H1 (cell line): Measurements from ENCODE around the gene IL17RD. TPM values are rescaled to one million over a fixed set of nuclear protein-coding genes. Genes with fewer than 3 reads are reported as not detected.

Experiments used
- CTCF ChIA-PET: fragments of 300-600 bp; sonication (Branson Sonifier 250); formaldehyde crosslinking; loops from one replicate; lab custom pipeline; 2021; ENCODE audit not compliant: partially characterized antibody; lab: Charles Lee
- POLR2A ChIA-PET: fragments of 300-600 bp; sonication (Branson Sonifier 250); formaldehyde crosslinking; loops from one replicate; lab custom pipeline; 2021; ENCODE audit warnings: inconsistent platforms; ENCODE audit not compliant: partially characterized antibody; lab: Charles Lee
- DNase-seq, 2 experiments: peaks; one replicate each; pipeline versions ENCODE4 v3.0.0 to v3.0.0-alpha.2; 2010 to 2022; ENCODE audit warnings: low spot score in 2 of 2, low read depth in 1 of 2, mixed read lengths in 1 of 2
- FAIRE-seq: peaks from 2 replicates; lab custom pipeline; 2011; peaks lifted over from hg19 to GRCh38; lab: Jason Lieb, UNC
- H2AFZ ChIP-seq: 2 replicates; pipeline ENCODE4 v1.8.1; 2012; ENCODE audit warnings: low read length, inconsistent platforms
- H2AK5ac ChIP-seq: 2 replicates; pipeline ENCODE4 v1.6.1; 2013; ENCODE audit warnings: low read depth, low read length
- H2BK120ac ChIP-seq: replicated peaks from 2 replicates; pipeline ENCODE3; 2013; ENCODE audit warnings: low read depth, low read length, inconsistent platforms
- H2BK12ac ChIP-seq: 2 replicates; pipeline ENCODE4 v1.6.1; 2013; ENCODE audit warnings: low read depth, low read length
- H2BK15ac ChIP-seq: 2 replicates; pipeline ENCODE4 v1.6.1; 2013; ENCODE audit warnings: low read length
- H2BK20ac ChIP-seq: 2 replicates; pipeline ENCODE4 v1.6.1; 2013; ENCODE audit warnings: low read length
- H2BK5ac ChIP-seq: 2 replicates; pipeline ENCODE4 v1.6.1; 2013; ENCODE audit warnings: low read depth, low read length
- H3K14ac ChIP-seq: 2 replicates; pipeline ENCODE4 v1.6.1; 2013; ENCODE audit warnings: inconsistent platforms; ENCODE audit not compliant: insufficient read length
- H3K18ac ChIP-seq: 2 replicates; pipeline ENCODE4 v1.6.1; 2013; ENCODE audit warnings: low read length; ENCODE audit errors: extremely low read depth
- H3K23ac ChIP-seq: 2 replicates; pipeline ENCODE4 v1.6.1; 2013; ENCODE audit warnings: inconsistent platforms; ENCODE audit not compliant: insufficient read length
- H3K23me2 ChIP-seq: 2 replicates; pipeline ENCODE4 v1.6.1; 2013; ENCODE audit warnings: low read depth, low read length
- H3K27ac ChIP-seq: 2 replicates; pipeline ENCODE4 v1.6.1; 2011; ENCODE audit warnings: low read depth, low read length, inconsistent platforms
- H3K27me3 ChIP-seq, 4 experiments: replicated peaks in 1 of 4; 1 replicate in 1 of 4; 2 replicates in 3 of 4; pipeline versions ENCODE4 v1.6.1 to v1.8.1; 2011 to 2013; ENCODE audit warnings: low read length in 3 of 4, mild to moderate bottlenecking in 3 of 4, inconsistent platforms in 2 of 4, mixed read lengths in 2 of 4, moderate library complexity in 1 of 4; ENCODE audit not compliant: control insufficient read depth in 3 of 4, insufficient read depth in 3 of 4; ENCODE audit errors: extremely low read depth in 1 of 4
- H3K36me3 ChIP-seq, 4 experiments: 2 replicates each; pipeline versions ENCODE4 v1.6.1 to v1.8.1; 2011 to 2013; ENCODE audit warnings: mild to moderate bottlenecking in 4 of 4, low read length in 3 of 4, moderate library complexity in 2 of 4, control low read depth in 1 of 4, inconsistent platforms in 1 of 4; ENCODE audit not compliant: insufficient read depth in 4 of 4, control insufficient read depth in 2 of 4
- H3K4ac ChIP-seq: replicated peaks from 2 replicates; pipeline ENCODE3; 2013; ENCODE audit warnings: low read length, low read depth, mixed read lengths, inconsistent platforms; ENCODE audit not compliant: insufficient read length
- H3K4me1 ChIP-seq, 4 experiments: replicated peaks in 1 of 4; 1 replicate in 1 of 4; 2 replicates in 3 of 4; pipeline versions ENCODE4 v1.6.1 to v1.8.1; 2011 to 2013; ENCODE audit warnings: low read length in 3 of 4, inconsistent platforms in 2 of 4, mixed read lengths in 1 of 4; ENCODE audit not compliant: insufficient read depth in 4 of 4, control insufficient read depth in 3 of 4
- H3K4me2 ChIP-seq, 2 experiments: 2 replicates each; pipeline versions ENCODE4 v1.6.1 to v1.8.1; 2011 to 2013; ENCODE audit warnings: low read depth in 2 of 2, low read length in 2 of 2, control low read depth in 1 of 2, inconsistent platforms in 1 of 2, mild to moderate bottlenecking in 1 of 2; ENCODE audit not compliant: insufficient read depth in 1 of 2
- H3K4me3 ChIP-seq, 4 experiments: fragments of 200-600, 300-600 bp in 1 of 4; sonication (generic), shearing (Covaris generic), sonication (Bioruptor Twin) in 1 of 4; 2 replicates each; pipeline versions ENCODE4 v1.5.1 to v1.8.1; 2011 to 2016; ENCODE audit warnings: low read length in 4 of 4, low read depth in 3 of 4, control low read depth in 2 of 4, inconsistent platforms in 2 of 4, mild to moderate bottlenecking in 2 of 4, mixed read lengths in 1 of 4, moderate library complexity in 1 of 4; ENCODE audit not compliant: insufficient read depth in 2 of 4; ENCODE audit errors: extremely low read depth in 1 of 4
- H3K56ac ChIP-seq: replicated peaks from 2 replicates; pipeline ENCODE3; 2013; ENCODE audit warnings: low read depth, mild to moderate bottlenecking, mixed read lengths, low read length, inconsistent platforms; ENCODE audit not compliant: insufficient read length
- H3K79me1 ChIP-seq: 2 replicates; pipeline ENCODE4 v1.6.1; 2013; ENCODE audit warnings: low read depth, low read length, control low read depth
- H3K79me2 ChIP-seq, 2 experiments: 2 replicates each; pipeline versions ENCODE4 v1.6.1 to v1.8.1; 2012 to 2013; ENCODE audit warnings: low read length in 2 of 2, mild to moderate bottlenecking in 2 of 2, inconsistent platforms in 1 of 2; ENCODE audit not compliant: insufficient read depth in 2 of 2, control insufficient read depth in 1 of 2
- H3K9ac ChIP-seq, 4 experiments: replicated peaks in 1 of 4; 1 replicate in 1 of 4; 2 replicates in 3 of 4; pipeline versions ENCODE4 v1.6.1 to v1.8.1; 2011 to 2013; ENCODE audit warnings: low read depth in 3 of 4, low read length in 3 of 4, control low read depth in 2 of 4, mild to moderate bottlenecking in 2 of 4, moderate library complexity in 2 of 4, inconsistent platforms in 1 of 4; ENCODE audit errors: extremely low read depth in 1 of 4
- H3K9me3 ChIP-seq, 2 experiments: 2 replicates each; pipeline versions ENCODE4 v1.6.1 to v1.8.1; 2012 to 2013; ENCODE audit warnings: mild to moderate bottlenecking in 2 of 2, moderate library complexity in 2 of 2, control low read depth in 1 of 2, inconsistent platforms in 1 of 2, low read depth in 1 of 2, low read length in 1 of 2, mixed read lengths in 1 of 2; ENCODE audit not compliant: insufficient read depth in 2 of 2
- H4K20me1 ChIP-seq, 2 experiments: replicated peaks in 1 of 2; 2 replicates each; pipeline versions ENCODE3 to v1.8.1; 2011 to 2013; ENCODE audit warnings: inconsistent platforms in 2 of 2, low read length in 2 of 2, mild to moderate bottlenecking in 1 of 2; ENCODE audit not compliant: insufficient read depth in 2 of 2, control insufficient read depth in 1 of 2
- H4K5ac ChIP-seq: 2 replicates; pipeline ENCODE4 v1.6.1; 2013; ENCODE audit warnings: low read length, low read depth, mixed read lengths, inconsistent platforms; ENCODE audit not compliant: insufficient read length
- H4K8ac ChIP-seq: 2 replicates; pipeline ENCODE4 v1.8.0; 2013; ENCODE audit warnings: mild to moderate bottlenecking, moderate library complexity, low read length, inconsistent platforms; ENCODE audit not compliant: insufficient read depth; ENCODE audit errors: extremely low read depth
- H4K91ac ChIP-seq: replicated peaks from 2 replicates; pipeline ENCODE3; 2013; ENCODE audit warnings: low read length, mixed read lengths, inconsistent platforms; ENCODE audit not compliant: insufficient read length
- ATF3 ChIP-seq: IDR thresholded peaks from 2 replicates; pipeline ENCODE4 v1.6.1; 2011; ENCODE audit warnings: low read depth, mild to moderate bottlenecking, low read length; ENCODE audit not compliant: insufficient read depth
- POLR2A ChIP-seq, 2 experiments: IDR thresholded peaks; 1 replicate in 1 of 2; 2 replicates in 1 of 2; pipeline ENCODE4 v1.6.1; 2011; ENCODE audit warnings: low read depth in 2 of 2, low read length in 2 of 2, mild to moderate bottlenecking in 2 of 2; ENCODE audit errors: control extremely low read depth in 1 of 2
- WGBS, 2 experiments: shearing (Covaris generic) in 1 of 2; methylation state at CpG; one replicate each; pipeline versions ENCODE4 v1.1.6 to v1.1.7; 2013 to 2015; ENCODE audit warnings: low lambda C conversion rate in 2 of 2, mixed read lengths in 2 of 2, inconsistent platforms in 1 of 2, low coverage in 1 of 2, missing lambda C conversion rate in 1 of 2; ENCODE audit not compliant: insufficient replicate concordance in 2 of 2, insufficient coverage in 1 of 2, insufficient read length in 1 of 2; ENCODE audit errors: extremely low coverage in 1 of 2, missing lambda C conversion rate in 1 of 2; 5-methylcytosine and 5-hydroxymethylcytosine counted together
- polyA plus RNA-seq, 7 experiments: library from polyadenylated mRNA; depleted of rRNA in 3 of 7; stranded (reverse) in 5 of 7; unstranded in 2 of 7; fragments of >200 nt in 5 of 7; fragments of 200-250 nt in 2 of 7; gene quantifications; 1 replicate in 5 of 7; 2 replicates in 1 of 7; 4 replicates in 1 of 7; pipeline versions ENCODE4 v1.2.1 to v1.2.3, GENCODE V29; 2011 to 2013; ENCODE audit warnings: missing spikeins in 2 of 7, mixed read lengths in 2 of 7
- total RNA-seq: library from RNA; stranded (reverse); fragmentation: NEBNext Ultra II Directional; extraction: Animal tissue kit (Norgen Biotek cat#: 25700); gene quantifications from 2 replicates; pipeline ENCODE4 v1.2.1, GENCODE V29; 2021

IL17RD gene
- total and polyA plus RNA-seq, 2 of the 8 experiments (the other 6 are each of a cell fraction or from before 2014, with no cell fraction given), result 10.9 to 48.9 TPM

GRCh38 chr3:57118254-57118653, 46.9 kb downstream of the IL17RD start:
- TF ChIP-seq ATF3 (no peak), POLR2A (IDR thresholded peaks at IDR 0.05; ENCODE audit: control extremely low read depth in 1 of 2, low read depth in 2 of 2, low read length in 2 of 2) (no peak)
- TF ChIP-seq, all 59 proteins: peak for 0
- no peaks in the 10 kb centered on the region for H3K23me2 ChIP-seq
- H3K14ac ChIP-seq, result no peak overlapping the region
- H3K27ac ChIP-seq, result no peak overlapping the region
- no peak overlapping the region for H2BK12ac ChIP-seq
- H3K79me1 ChIP-seq, result peaks cover 5% of the 10 kb centered on the region; the same call in 1 of the 2 replicates
- H3K9ac ChIP-seq, result no peak overlapping the region
- no peak overlapping the region for H4K91ac ChIP-seq
- no peak overlapping the region for H2BK20ac ChIP-seq
- H3K9me3 ChIP-seq, result no peaks in the 10 kb centered on the region
- no peak overlapping the region for H3K4me2 ChIP-seq
- H3K79me2 ChIP-seq, result peaks cover 0 to 9% of the 10 kb centered on the region in 2 experiments; a peak in 1 of 4 replicates
- H2BK15ac ChIP-seq, result no peak overlapping the region
- H4K5ac ChIP-seq, result no peak overlapping the region
- no peak overlapping the region for H3K56ac ChIP-seq
- H3K36me3 ChIP-seq, result peaks cover 0 to 5% (median 0%) of the 10 kb centered on the region in 4 experiments; a peak in 3 of 8 replicates
- H2BK5ac ChIP-seq, result no peak overlapping the region
- H3K23ac ChIP-seq, result no peak overlapping the region
- H3K4me3 ChIP-seq, result no peak overlapping the region
- FAIRE-seq, result no peak
- H3K18ac ChIP-seq, result no peak overlapping the region
- no peak overlapping the region for H3K4ac ChIP-seq
- no peak overlapping the region for H4K8ac ChIP-seq
- no peak for DNase-seq
- ChIA-PET CTCF (interaction anchor here (1.1 to 2.3 kb wide), 5 partner anchors 16 to 61 kb away, joined by 3 to 6 read pairs (median 3); no protein-coding TSS in a partner anchor), POLR2A (interaction anchor here (1.1 kb wide), 1 partner anchor 12 kb away, joined by 5 read pairs; no protein-coding TSS in a partner anchor)
- H2AFZ ChIP-seq, result no peak overlapping the region
- H2AK5ac ChIP-seq, result no peak overlapping the region
- WGBS, 2 experiments, result 57% methylated on average over 3 of the region's 3 CpGs; no CpG with 5 or more reads in 1 of the 2 experiments
- H3K4me1 ChIP-seq, result peaks cover 0 to 10% (median 1%) of the 10 kb centered on the region in 4 experiments; a peak in 4 of 7 replicates
- no peak overlapping the region for H2BK120ac ChIP-seq
- H3K27me3 ChIP-seq, result peaks cover 0 to 2% (median 0%) of the 10 kb centered on the region in 4 experiments; a peak in 2 of 7 replicates
- peaks cover 0 to 14% of the 10 kb centered on the region in 2 experiments for H4K20me1 ChIP-seq
